Keratinocyte (primary cell): Measurements from ENCODE around the gene GALNT7.

Experiments used
- EZH2 ChIP-seq: IDR thresholded peaks from one replicate; pipeline ENCODE4 v1.6.1; 2012; ENCODE audit warnings: inconsistent platforms, mild to moderate bottlenecking, low read length, moderate library complexity
- TF ChIP-seq, protein P1 (sequence below), 3 experiments: IDR thresholded peaks in 1 of 3; conservative IDR thresholded peaks in 1 of 3; optimal IDR thresholded peaks in 1 of 3; 2 replicates in 2 of 3; 3 replicates in 1 of 3; pipeline versions ENCODE3 to v1.5.1; 2011; ENCODE audit warnings: low read length in 3 of 3, mild to moderate bottlenecking in 3 of 3, moderate library complexity in 2 of 3, control low read depth in 1 of 3, inconsistent platforms in 1 of 3; ENCODE audit not compliant: insufficient read depth in 2 of 3; ENCODE audit errors: extremely low read depth in 1 of 3

DNA sequence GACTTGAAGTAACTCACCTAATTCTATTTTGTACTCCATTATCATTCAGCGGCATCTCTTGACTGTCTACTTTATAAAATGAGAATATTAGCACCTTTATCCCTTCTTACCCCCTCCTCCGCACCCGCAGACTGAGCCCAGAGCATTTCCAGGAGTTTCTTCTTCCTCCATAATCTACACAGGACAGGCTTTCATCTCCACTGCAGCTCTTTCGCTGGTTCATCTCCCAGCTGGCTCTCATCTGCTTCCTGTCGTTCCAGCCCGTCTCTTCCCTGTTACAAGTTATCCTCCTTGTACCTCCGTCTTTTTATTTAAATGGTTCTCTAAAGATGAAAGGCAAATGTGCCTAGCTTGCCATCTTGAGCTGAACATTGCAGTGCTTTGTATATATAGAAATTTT lies 39.8 kb downstream of the GALNT7 start:
- TF ChIP-seq, protein P1, sequence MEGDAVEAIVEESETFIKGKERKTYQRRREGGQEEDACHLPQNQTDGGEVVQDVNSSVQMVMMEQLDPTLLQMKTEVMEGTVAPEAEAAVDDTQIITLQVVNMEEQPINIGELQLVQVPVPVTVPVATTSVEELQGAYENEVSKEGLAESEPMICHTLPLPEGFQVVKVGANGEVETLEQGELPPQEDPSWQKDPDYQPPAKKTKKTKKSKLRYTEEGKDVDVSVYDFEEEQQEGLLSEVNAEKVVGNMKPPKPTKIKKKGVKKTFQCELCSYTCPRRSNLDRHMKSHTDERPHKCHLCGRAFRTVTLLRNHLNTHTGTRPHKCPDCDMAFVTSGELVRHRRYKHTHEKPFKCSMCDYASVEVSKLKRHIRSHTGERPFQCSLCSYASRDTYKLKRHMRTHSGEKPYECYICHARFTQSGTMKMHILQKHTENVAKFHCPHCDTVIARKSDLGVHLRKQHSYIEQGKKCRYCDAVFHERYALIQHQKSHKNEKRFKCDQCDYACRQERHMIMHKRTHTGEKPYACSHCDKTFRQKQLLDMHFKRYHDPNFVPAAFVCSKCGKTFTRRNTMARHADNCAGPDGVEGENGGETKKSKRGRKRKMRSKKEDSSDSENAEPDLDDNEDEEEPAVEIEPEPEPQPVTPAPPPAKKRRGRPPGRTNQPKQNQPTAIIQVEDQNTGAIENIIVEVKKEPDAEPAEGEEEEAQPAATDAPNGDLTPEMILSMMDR (optimal IDR thresholded peaks at IDR 0.05 in 1 of 3, IDR thresholded peaks at IDR 0.05 in 1 of 3, conservative IDR thresholded peaks at IDR 0.05 in 1 of 3; ENCODE audit: extremely low read depth in 1 of 3, insufficient read depth in 2 of 3, low read length in 3 of 3): no peak
- TF ChIP-seq EZH2: no peak
